Caco-2 (cell line): ENCODE results near the gene CPNE6. TPM values are rescaled to one million over a fixed set of nuclear protein-coding genes. Genes with fewer than 3 reads are reported as not detected.
"Not testable (repeated sequence)": the region's sequence is repeated elsewhere in the genome, so short reads cannot be mapped to it uniquely, and the experiment has no call there.

Source experiments
- BruUV-seq: library from RNA; stranded (reverse); fragments of 400-500 nt; replicated peaks from 2 replicates; lab custom pipeline; 2021; lab: Mats Ljungman, UMichigan
- CTCF ChIA-PET: fragments of 300-600 bp; sonication (Branson Sonifier 250); formaldehyde crosslinking; loops from one replicate; lab custom pipeline; 2022; ENCODE audit warnings: antibody characterized with exemption; lab: Charles Lee
- POLR2A ChIA-PET: fragments of 300-600 bp; sonication (Branson Sonifier 250); formaldehyde crosslinking; loops from one replicate; lab custom pipeline; 2022; ENCODE audit warnings: antibody characterized with exemption; lab: Charles Lee
- DNase-seq, 2 experiments: peaks; one replicate each; pipeline versions ENCODE4 v3.0.0 to v3.0.0-alpha.2; 2020 to 2022
- H3K27me3 ChIP-seq: replicated peaks from 2 replicates; pipeline ENCODE4 v1.6.0; 2011; ENCODE audit warnings: low read length; ENCODE audit not compliant: control insufficient read depth, insufficient read depth
- H3K36me3 ChIP-seq: 2 replicates; pipeline ENCODE4 v1.5.1; 2011; ENCODE audit warnings: low read length; ENCODE audit not compliant: control insufficient read depth, insufficient read depth
- H3K4me1 ChIP-seq: fragments of 250-450 bp; sonication (Bioruptor Pico); 2 replicates; pipeline ENCODE4 v1.5.1; 2020; ENCODE audit warnings: mild to moderate bottlenecking
- H3K4me3 ChIP-seq: 2 replicates; pipeline ENCODE4 v1.5.1; 2011; ENCODE audit warnings: low read depth, mild to moderate bottlenecking, control low read depth, low read length
- H3K9me3 ChIP-seq: fragments of 250-450 bp; sonication (Bioruptor Pico); 2 replicates; pipeline ENCODE4 v1.5.1; 2020; ENCODE audit warnings: mild to moderate bottlenecking, moderate library complexity
- H3K27ac Mint-ChIP-seq: one replicate; pipeline ENCODE4 v1.8.0; 2022; ENCODE audit warnings: mixed read lengths; ENCODE audit not compliant: unreplicated experiment
- H3K27me3 Mint-ChIP-seq: one replicate; pipeline ENCODE4 v1.8.0; 2022; ENCODE audit warnings: mixed read lengths; ENCODE audit not compliant: insufficient read depth, unreplicated experiment
- H3K36me3 Mint-ChIP-seq: one replicate; pipeline ENCODE4 v1.8.0; 2022; ENCODE audit warnings: mild to moderate bottlenecking, mixed read lengths; ENCODE audit not compliant: insufficient read depth, unreplicated experiment
- H3K4me1 Mint-ChIP-seq: one replicate; pipeline ENCODE4 v1.8.0; 2022; ENCODE audit warnings: low read depth, mixed read lengths; ENCODE audit not compliant: unreplicated experiment
- H3K4me3 Mint-ChIP-seq: one replicate; pipeline ENCODE4 v1.8.0; 2022; ENCODE audit warnings: mild to moderate bottlenecking, moderate library complexity, mixed read lengths; ENCODE audit not compliant: unreplicated experiment
- H3K9me3 Mint-ChIP-seq: one replicate; pipeline ENCODE4 v1.8.0; 2022; ENCODE audit warnings: mixed read lengths; ENCODE audit not compliant: unreplicated experiment
- intact Hi-C: fragments of 100-400 bp; cut with micrococcal nuclease; formaldehyde crosslinking; loops from one replicate; pipeline ENCODE4 v1.10.0; 2022; ENCODE audit not compliant: unreplicated experiment
- total RNA-seq: library from RNA; stranded (reverse); gene quantifications from 2 replicates; pipeline ENCODE4 v1.2.3, GENCODE V29; 2022
- TF ChIP-seq, protein P1 (sequence below), 2 experiments: fragments of 200-600 bp in 1 of 2; IDR thresholded peaks; 1 replicate in 1 of 2; 2 replicates in 1 of 2; pipeline versions ENCODE4 v1.5.1 to v1.8.0; 2011 to 2022; ENCODE audit warnings: antibody characterized with exemption in 1 of 2, control low read depth in 1 of 2, inconsistent platforms in 1 of 2, low read depth in 1 of 2, low read length in 1 of 2, mild to moderate bottlenecking in 1 of 2, moderate library complexity in 1 of 2; ENCODE audit not compliant: insufficient read depth in 1 of 2, severe bottlenecking in 1 of 2, unreplicated experiment in 1 of 2

Gene CPNE6
- total RNA-seq, 1 experiment from 2014 or later: not detected

DNA sequence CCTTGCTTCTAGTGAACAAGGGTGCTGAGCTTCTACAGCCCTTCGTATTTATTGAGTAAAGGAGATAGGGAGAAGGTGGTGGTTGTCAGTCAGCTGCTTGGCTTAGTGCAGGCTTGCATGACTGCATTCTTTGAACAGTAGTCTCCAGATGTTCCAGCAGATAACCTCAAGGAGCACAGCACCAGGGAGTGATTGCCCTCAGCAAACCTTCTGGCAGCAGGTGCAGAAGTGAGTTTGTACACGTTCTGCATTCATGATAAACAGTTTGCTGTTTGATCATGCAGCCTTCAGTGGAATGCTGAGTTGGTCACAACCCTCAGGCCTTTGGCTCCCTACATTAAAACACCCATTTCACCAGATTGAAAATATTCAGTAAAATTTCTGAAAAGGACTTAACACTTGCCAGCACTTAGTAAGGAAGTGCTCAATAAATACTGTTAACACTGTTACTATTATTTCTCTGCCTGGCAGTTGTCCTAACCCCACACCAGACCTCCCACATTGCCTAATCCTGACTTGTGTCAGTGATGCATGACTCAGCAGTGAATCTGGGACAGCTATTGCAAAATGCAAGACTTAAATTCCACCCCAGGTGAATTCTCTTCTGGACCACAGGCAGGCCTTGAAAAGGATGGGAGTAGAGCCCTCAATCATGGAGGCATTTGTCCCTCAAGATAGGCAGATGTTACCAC, 38.5 kb upstream of the CPNE6 start:
- no peak overlapping the region for H3K4me3 ChIP-seq
- H3K4me1 ChIP-seq: no peaks in the 10 kb centered on the region
- no TSS peak for BruUV-seq
- H3K4me3 Mint-ChIP-seq: no peak overlapping the region
- TF ChIP-seq, protein P1, sequence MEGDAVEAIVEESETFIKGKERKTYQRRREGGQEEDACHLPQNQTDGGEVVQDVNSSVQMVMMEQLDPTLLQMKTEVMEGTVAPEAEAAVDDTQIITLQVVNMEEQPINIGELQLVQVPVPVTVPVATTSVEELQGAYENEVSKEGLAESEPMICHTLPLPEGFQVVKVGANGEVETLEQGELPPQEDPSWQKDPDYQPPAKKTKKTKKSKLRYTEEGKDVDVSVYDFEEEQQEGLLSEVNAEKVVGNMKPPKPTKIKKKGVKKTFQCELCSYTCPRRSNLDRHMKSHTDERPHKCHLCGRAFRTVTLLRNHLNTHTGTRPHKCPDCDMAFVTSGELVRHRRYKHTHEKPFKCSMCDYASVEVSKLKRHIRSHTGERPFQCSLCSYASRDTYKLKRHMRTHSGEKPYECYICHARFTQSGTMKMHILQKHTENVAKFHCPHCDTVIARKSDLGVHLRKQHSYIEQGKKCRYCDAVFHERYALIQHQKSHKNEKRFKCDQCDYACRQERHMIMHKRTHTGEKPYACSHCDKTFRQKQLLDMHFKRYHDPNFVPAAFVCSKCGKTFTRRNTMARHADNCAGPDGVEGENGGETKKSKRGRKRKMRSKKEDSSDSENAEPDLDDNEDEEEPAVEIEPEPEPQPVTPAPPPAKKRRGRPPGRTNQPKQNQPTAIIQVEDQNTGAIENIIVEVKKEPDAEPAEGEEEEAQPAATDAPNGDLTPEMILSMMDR (IDR thresholded peaks at IDR 0.05; ENCODE audit: insufficient read depth in 1 of 2, low read depth in 1 of 2, low read length in 1 of 2, severe bottlenecking in 1 of 2, unreplicated experiment in 1 of 2): no peak
- no peaks in the 10 kb centered on the region for H3K27me3 ChIP-seq
- no peaks in the 10 kb centered on the region; the same call in 1 of the 2 replicates for H3K9me3 ChIP-seq
- intact Hi-C loops: no loop called here
- H3K9me3 Mint-ChIP-seq: peaks cover 12% of the 10 kb centered on the region
- no peaks in the 10 kb centered on the region for H3K27me3 Mint-ChIP-seq
- ChIA-PET POLR2A (no interaction called here), CTCF (no interaction called here)
- no peak for DNase-seq
- no peaks in the 10 kb centered on the region for H3K36me3 Mint-ChIP-seq
- no peak overlapping the region for H3K27ac Mint-ChIP-seq
- H3K36me3 ChIP-seq: no peaks in the 10 kb centered on the region
- H3K4me1 Mint-ChIP-seq: no peaks in the 10 kb centered on the region

DNA sequence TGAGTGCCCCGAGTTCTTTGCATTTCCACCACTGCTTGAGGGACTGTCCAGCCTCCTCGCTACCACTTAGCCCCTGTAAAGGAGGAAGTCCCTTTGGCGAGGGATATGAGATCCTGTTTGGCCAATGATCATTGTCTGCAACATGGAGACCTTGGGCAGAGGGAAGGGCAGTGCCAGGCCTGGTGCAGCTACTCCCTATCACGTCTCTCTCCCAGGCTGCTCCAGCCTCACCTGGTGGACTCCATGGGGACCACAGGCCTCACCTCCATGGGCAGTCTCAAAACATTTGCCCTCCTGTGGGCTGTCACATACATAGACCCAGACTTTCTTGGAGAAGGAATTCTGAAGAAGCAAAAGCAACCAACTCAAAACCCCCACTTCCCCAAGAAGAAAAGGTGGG, 35.6 kb upstream of the CPNE6 start:
- H3K4me1 ChIP-seq, CTCF ChIA-PET, H3K36me3 Mint-ChIP-seq, H3K9me3 ChIP-seq, H3K27me3 Mint-ChIP-seq, H3K27me3 ChIP-seq, H3K36me3 ChIP-seq, H3K4me1 Mint-ChIP-seq, DNase-seq, POLR2A ChIA-PET: not testable (repeated sequence)
- intact Hi-C loops: loop anchor here (1.0 kb wide), 1 partner anchor 21 kb away; no protein-coding TSS in a partner anchor
- BruUV-seq: TSS peak; percentile 53
- H3K9me3 Mint-ChIP-seq: peaks cover 10% of the 10 kb centered on the region
- peak overlapping the region; percentile 95 for H3K4me3 Mint-ChIP-seq
- H3K4me3 ChIP-seq: peak overlapping the region; percentile 66
- TF ChIP-seq, protein P1 (IDR thresholded peaks at IDR 0.05; ENCODE audit: insufficient read depth in 1 of 2, low read depth in 1 of 2, low read length in 1 of 2, severe bottlenecking in 1 of 2, unreplicated experiment in 1 of 2): peak in 1 of 2 experiments; percentile 13
- peak overlapping the region; percentile 90 for H3K27ac Mint-ChIP-seq

GRCh38 chr14:24036169-24036962, 35.0 kb upstream of the CPNE6 start:
- H3K9me3 ChIP-seq: no peaks in the 10 kb centered on the region
- Mint-ChIP-seq H3K27ac (peak overlapping the region; percentile 90), H3K36me3 (no peaks in the 10 kb centered on the region), H3K9me3 (peaks cover 6% of the 10 kb centered on the region), H3K4me3 (peak overlapping the region; percentile 95), H3K27me3 (peaks cover 2% of the 10 kb centered on the region), H3K4me1 (no peaks in the 10 kb centered on the region)
- intact Hi-C loops: loop anchor here (1.0 kb wide), 1 partner anchor 22 kb away; no protein-coding TSS in a partner anchor
- CTCF ChIA-PET: no interaction called here
- BruUV-seq: no TSS peak
- H3K27me3 ChIP-seq: no peaks in the 10 kb centered on the region
- no peaks in the 10 kb centered on the region for H3K4me1 ChIP-seq
- POLR2A ChIA-PET: no interaction called here
- H3K4me3 ChIP-seq: peak overlapping the region; percentile 66
- TF ChIP-seq, protein P1 (IDR thresholded peaks at IDR 0.05; ENCODE audit: insufficient read depth in 1 of 2, low read depth in 1 of 2, low read length in 1 of 2, severe bottlenecking in 1 of 2, unreplicated experiment in 1 of 2): peak; percentile 74 to 91
- H3K36me3 ChIP-seq: no peaks in the 10 kb centered on the region
- peak; percentile 82 to 83 for DNase-seq

GRCh38 chr14:24036963-24037657, 34.3 kb upstream of the CPNE6 start:
- H3K27me3 ChIP-seq, H3K27me3 Mint-ChIP-seq, H3K9me3 Mint-ChIP-seq, H3K9me3 ChIP-seq, H3K4me3 ChIP-seq, H3K4me1 Mint-ChIP-seq, CTCF ChIA-PET, H3K36me3 ChIP-seq, DNase-seq, H3K36me3 Mint-ChIP-seq, H3K4me1 ChIP-seq, POLR2A ChIA-PET, BruUV-seq: not testable (repeated sequence)
- H3K4me3 Mint-ChIP-seq: peak overlapping the region; percentile 95
- H3K27ac Mint-ChIP-seq: peak overlapping the region; percentile 90
- intact Hi-C loops: loop anchor here (1.0 kb wide), 1 partner anchor 23 kb away; no protein-coding TSS in a partner anchor
